Chondrocyte (in vitro differentiated cells): Measurements from ENCODE around the gene ADAP1. TPM values are rescaled to one million over a fixed set of nuclear protein-coding genes. Genes with fewer than 3 reads are reported as not detected.

Source experiments
- DNase-seq: peaks from one replicate; pipeline ENCODE4 v3.0.0; 2021; ENCODE audit warnings: mixed read lengths, low spot score
- H3K27ac Mint-ChIP-seq: one replicate; pipeline ENCODE4 v1.8.0; 2021; ENCODE audit warnings: mild to moderate bottlenecking, moderate library complexity, mixed read lengths; ENCODE audit not compliant: unreplicated experiment
- H3K27me3 Mint-ChIP-seq: 2 replicates; pipeline ENCODE4 v1.8.0; 2021; ENCODE audit warnings: low read depth, mixed read lengths
- H3K36me3 Mint-ChIP-seq: 2 replicates; pipeline ENCODE4 v1.8.0; 2021; ENCODE audit warnings: low read depth, mixed read lengths
- H3K4me1 Mint-ChIP-seq: 2 replicates; pipeline ENCODE4 v1.8.0; 2021; ENCODE audit warnings: low read depth, mild to moderate bottlenecking, mixed read lengths
- H3K4me3 Mint-ChIP-seq: one replicate; pipeline ENCODE4 v1.8.0; 2021; ENCODE audit warnings: mild to moderate bottlenecking, moderate library complexity, mixed read lengths; ENCODE audit not compliant: unreplicated experiment
- H3K9me3 Mint-ChIP-seq: 2 replicates; pipeline ENCODE4 v1.8.0; 2021; ENCODE audit warnings: low read depth, mixed read lengths
- total RNA-seq: library from RNA; stranded (reverse); gene quantifications from 3 replicates; pipeline ENCODE4 v1.2.1, GENCODE V29; 2021
- TF ChIP-seq, protein P1 (sequence below): fragments of 200-600 bp; sonication (generic); IDR thresholded peaks from 2 replicates; pipeline ENCODE4 v1.5.0; 2021; ENCODE audit warnings: antibody characterized with exemption, mild to moderate bottlenecking, moderate library complexity

ADAP1 gene
- total RNA-seq, 1 donor from 2014 or later: 6.7 TPM

- Mint-ChIP-seq H3K36me3 (peaks cover under 1% of the 10 kb centered on the region), H3K27ac (no peak overlapping the region), H3K4me3 (no peak overlapping the region), H3K27me3 (peaks cover 3% of the 10 kb centered on the region), H3K9me3 (peaks cover 9% of the 10 kb centered on the region), H3K4me1 (peaks cover 5% of the 10 kb centered on the region)
- TF ChIP-seq, protein P1, sequence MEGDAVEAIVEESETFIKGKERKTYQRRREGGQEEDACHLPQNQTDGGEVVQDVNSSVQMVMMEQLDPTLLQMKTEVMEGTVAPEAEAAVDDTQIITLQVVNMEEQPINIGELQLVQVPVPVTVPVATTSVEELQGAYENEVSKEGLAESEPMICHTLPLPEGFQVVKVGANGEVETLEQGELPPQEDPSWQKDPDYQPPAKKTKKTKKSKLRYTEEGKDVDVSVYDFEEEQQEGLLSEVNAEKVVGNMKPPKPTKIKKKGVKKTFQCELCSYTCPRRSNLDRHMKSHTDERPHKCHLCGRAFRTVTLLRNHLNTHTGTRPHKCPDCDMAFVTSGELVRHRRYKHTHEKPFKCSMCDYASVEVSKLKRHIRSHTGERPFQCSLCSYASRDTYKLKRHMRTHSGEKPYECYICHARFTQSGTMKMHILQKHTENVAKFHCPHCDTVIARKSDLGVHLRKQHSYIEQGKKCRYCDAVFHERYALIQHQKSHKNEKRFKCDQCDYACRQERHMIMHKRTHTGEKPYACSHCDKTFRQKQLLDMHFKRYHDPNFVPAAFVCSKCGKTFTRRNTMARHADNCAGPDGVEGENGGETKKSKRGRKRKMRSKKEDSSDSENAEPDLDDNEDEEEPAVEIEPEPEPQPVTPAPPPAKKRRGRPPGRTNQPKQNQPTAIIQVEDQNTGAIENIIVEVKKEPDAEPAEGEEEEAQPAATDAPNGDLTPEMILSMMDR: no peak
- DNase-seq: no peak
Observed at GRCh38 chr7:935874-936385, 18.6 kb downstream of the ADAP1 start.

DNA sequence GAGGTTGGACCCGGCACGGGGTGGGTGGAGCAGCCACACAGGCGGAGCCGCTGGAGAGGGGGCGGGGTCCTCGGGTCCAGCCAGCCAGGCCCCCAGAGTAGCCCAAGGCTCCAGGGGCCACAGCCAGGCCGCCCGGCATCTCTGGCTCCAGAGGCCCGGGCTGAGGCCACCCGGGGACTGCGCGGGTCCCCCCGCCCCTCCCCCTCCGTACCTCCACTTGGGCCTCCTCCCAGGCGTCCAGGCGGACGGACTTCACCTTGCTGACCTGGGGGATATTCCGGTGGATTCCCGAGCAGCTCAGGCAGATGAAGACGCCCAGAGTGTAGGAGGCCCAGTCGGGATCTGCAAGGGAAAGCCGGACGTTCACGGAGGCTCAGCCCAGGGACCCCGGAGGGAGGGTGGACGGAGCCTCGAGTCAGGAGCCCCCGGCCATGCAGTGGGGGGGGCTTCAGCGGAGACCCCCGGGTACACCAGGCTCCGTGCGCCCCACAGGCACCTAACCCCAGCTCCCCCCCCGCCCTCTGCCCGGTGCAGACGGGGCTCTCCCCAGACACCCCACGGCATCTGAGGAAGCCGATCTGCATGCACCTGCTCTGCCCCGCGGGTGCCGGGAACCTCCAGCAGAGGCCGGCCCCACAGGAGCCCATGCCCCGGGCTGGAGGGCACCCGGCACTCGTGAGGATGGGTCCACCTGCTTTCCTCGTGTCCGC is 19.2 kb downstream of the ADAP1 start:
- Mint-ChIP-seq H3K9me3 (peaks cover 4% of the 10 kb centered on the region), H3K4me3 (no peak overlapping the region), H3K27ac (no peak overlapping the region), H3K27me3 (peaks cover 1% of the 10 kb centered on the region), H3K4me1 (peaks cover 5% of the 10 kb centered on the region), H3K36me3 (no peaks in the 10 kb centered on the region)
- DNase-seq: peak; percentile 82
- TF ChIP-seq, protein P1: no peak

GRCh38 chr7:934469-935163 is 19.9 kb downstream of the ADAP1 start:
- H3K36me3 Mint-ChIP-seq: no peaks in the 10 kb centered on the region
- peak; percentile 81 for DNase-seq
- H3K27ac Mint-ChIP-seq: no peak overlapping the region
- H3K4me1 Mint-ChIP-seq: peaks cover 5% of the 10 kb centered on the region
- no peak overlapping the region for H3K4me3 Mint-ChIP-seq
- TF ChIP-seq, protein P1: no peak
- peaks cover 1% of the 10 kb centered on the region for H3K27me3 Mint-ChIP-seq
- no peaks in the 10 kb centered on the region for H3K9me3 Mint-ChIP-seq

DNA sequence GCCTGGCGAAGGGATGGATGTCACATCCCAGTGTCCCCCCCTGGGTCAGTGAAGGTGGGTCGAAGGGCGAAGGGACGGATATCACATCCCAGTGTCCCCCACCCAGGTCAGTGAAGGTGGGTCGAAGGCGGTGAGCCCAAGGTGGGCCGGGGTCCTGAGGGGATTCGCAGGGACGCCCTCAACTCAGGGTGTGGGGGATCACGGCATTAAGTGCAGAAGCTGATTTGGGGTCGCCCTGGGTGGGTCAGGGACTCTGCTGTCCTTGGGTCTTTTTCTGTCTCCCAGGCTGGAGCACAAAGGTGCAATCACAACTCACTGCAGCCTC is 21.9 kb downstream of the ADAP1 start:
- Mint-ChIP-seq H3K9me3 (no peaks in the 10 kb centered on the region), H3K4me1 (peaks cover 18% of the 10 kb centered on the region), H3K4me3 (no peak overlapping the region), H3K27me3 (peaks cover 1% of the 10 kb centered on the region), H3K27ac (no peak overlapping the region), H3K36me3 (no peaks in the 10 kb centered on the region)
- TF ChIP-seq, protein P1: no peak
- peak; percentile 59 for DNase-seq

GRCh38 chr7:931871-932650 is 22.4 kb downstream of the ADAP1 start:
- peak; percentile 82 for DNase-seq
- H3K27me3 Mint-ChIP-seq: peaks cover 1% of the 10 kb centered on the region
- no peaks in the 10 kb centered on the region for H3K9me3 Mint-ChIP-seq
- H3K27ac Mint-ChIP-seq: no peak overlapping the region
- H3K4me1 Mint-ChIP-seq: peaks cover 18% of the 10 kb centered on the region
- H3K4me3 Mint-ChIP-seq: no peak overlapping the region
- TF ChIP-seq, protein P1: no peak
- no peaks in the 10 kb centered on the region for H3K36me3 Mint-ChIP-seq
